ENCODE measurements around the gene SNTA1.
"Not testable (repeated sequence)": the region's sequence is repeated elsewhere in the genome, so short reads cannot be mapped to it uniquely, and the experiment has no call there.

The SNTA1 gene

GRCh38 chr20:33489495-33490022 lies 46.0 kb upstream of the SNTA1 start:
- peak overlapping the region; percentile 74 for H3K9ac ChIP-seq (ENCODE audit: low read length)
- no peaks in the 10 kb centered on the region for H3K9me3 ChIP-seq (ENCODE audit: insufficient read depth, low read length)
- H3K4me3 ChIP-seq (ENCODE audit: insufficient read depth, low read length, poor library complexity, severe bottlenecking): peak overlapping the region; percentile 80
- no peaks in the 10 kb centered on the region for H3K27me3 ChIP-seq (ENCODE audit: low read length)
- H3F3A ChIP-seq (ENCODE audit: insufficient read depth): 0 out of 2 replicates have a peak, but pooled peaks cover 3% of the 10 kb centered on the region
- H3K79me2 ChIP-seq (ENCODE audit: insufficient read depth, low read length): no peaks in the 10 kb centered on the region; the same call in 1 of the 2 replicates
- no peaks in the 10 kb centered on the region for H3K36me3 ChIP-seq (ENCODE audit: low read length)
- H3K9me2 ChIP-seq (replicated peaks; ENCODE audit: insufficient read depth, low read length): no peaks in the 10 kb centered on the region
- peak overlapping the region; percentile 41 for H3K27ac ChIP-seq (ENCODE audit: low read depth, low read length)
- peak overlapping the region; percentile 91 for H3K4me2 ChIP-seq (ENCODE audit: low read depth, low read length, poor library complexity, severe bottlenecking)
- H2AFZ ChIP-seq (ENCODE audit: low read depth, low read length, severe bottlenecking): peak overlapping the region; percentile 94
- H4K20me1 ChIP-seq (ENCODE audit: low read depth, low read length): no peaks in the 10 kb centered on the region
- TF ChIP-seq CTCF (IDR thresholded peaks at IDR 0.05; ENCODE audit: insufficient read depth, low read length, poor library complexity, severe bottlenecking): no peak
- TF ChIP-seq EZH2phosphoT487 (conservative IDR thresholded peaks at IDR 0.05; ENCODE audit: low read length): no peak

GRCh38 chr20:33488661-33489494 lies 45.3 kb upstream of the SNTA1 start:
- not testable (repeated sequence) for H3K79me2 ChIP-seq (ENCODE audit: insufficient read depth, low read length); H3K9me3 ChIP-seq (ENCODE audit: insufficient read depth, low read length); H3K27me3 ChIP-seq (ENCODE audit: low read length); H3K36me3 ChIP-seq (ENCODE audit: low read length); H3K9me2 ChIP-seq (replicated peaks; ENCODE audit: insufficient read depth, low read length); H3F3A ChIP-seq (ENCODE audit: insufficient read depth); H4K20me1 ChIP-seq (ENCODE audit: low read depth, low read length)
- Histone ChIP-seq H2AFZ (ENCODE audit: low read depth, low read length, severe bottlenecking) (peak overlapping the region; percentile 94), H3K27ac (ENCODE audit: low read depth, low read length) (peak overlapping the region; percentile 41), H3K9ac (ENCODE audit: low read length) (peak overlapping the region; percentile 74; the same call in 1 of the 2 replicates), H3K4me2 (ENCODE audit: low read depth, low read length, poor library complexity, severe bottlenecking) (peak overlapping the region; percentile 91), H3K4me3 (ENCODE audit: insufficient read depth, low read length, poor library complexity, severe bottlenecking) (peak overlapping the region; percentile 80)

DNA sequence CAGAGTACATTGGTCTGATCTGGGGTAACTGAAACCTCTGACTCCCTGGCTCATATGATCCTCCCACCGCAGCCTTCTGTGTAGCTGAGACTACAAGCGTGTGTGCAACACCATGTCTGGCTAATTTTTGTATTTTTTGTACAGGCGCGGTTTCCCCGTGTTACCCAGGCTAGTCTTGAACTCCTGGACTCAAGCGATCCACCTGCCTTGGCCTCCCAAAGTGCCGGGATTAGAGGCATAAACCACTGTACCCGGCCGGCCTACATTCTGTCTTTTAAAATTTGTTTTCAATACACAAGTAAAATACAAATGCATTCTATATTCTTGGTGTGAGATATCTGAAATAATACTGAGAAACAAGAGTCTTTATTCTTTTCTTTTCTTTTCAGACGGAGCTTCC lies 44.6 kb upstream of the SNTA1 start:
- no peaks in the 10 kb centered on the region for H3K36me3 ChIP-seq (ENCODE audit: low read length)
- no peaks in the 10 kb centered on the region; the same call in 1 of the 2 replicates for H3K79me2 ChIP-seq (ENCODE audit: insufficient read depth, low read length)
- H3K4me3 ChIP-seq (ENCODE audit: insufficient read depth, low read length, poor library complexity, severe bottlenecking): no peak overlapping the region
- H4K20me1 ChIP-seq (ENCODE audit: low read depth, low read length): no peaks in the 10 kb centered on the region
- H3K9ac ChIP-seq (ENCODE audit: low read length): no peak overlapping the region
- no peak overlapping the region for H3K27ac ChIP-seq (ENCODE audit: low read depth, low read length)
- H2AFZ ChIP-seq (ENCODE audit: low read depth, low read length, severe bottlenecking): no peak overlapping the region
- H3K9me3 ChIP-seq (ENCODE audit: insufficient read depth, low read length): no peaks in the 10 kb centered on the region
- no peak for TF ChIP-seq CTCF (IDR thresholded peaks at IDR 0.05; ENCODE audit: insufficient read depth, low read length, poor library complexity, severe bottlenecking)
- TF ChIP-seq EZH2phosphoT487 (conservative IDR thresholded peaks at IDR 0.05; ENCODE audit: low read length): no peak
- no peak overlapping the region for H3K4me2 ChIP-seq (ENCODE audit: low read depth, low read length, poor library complexity, severe bottlenecking)
- 0 out of 2 replicates have a peak, but pooled peaks cover 3% of the 10 kb centered on the region for H3F3A ChIP-seq (ENCODE audit: insufficient read depth)
- no peaks in the 10 kb centered on the region for H3K27me3 ChIP-seq (ENCODE audit: low read length)
- H3K9me2 ChIP-seq (replicated peaks; ENCODE audit: insufficient read depth, low read length): no peaks in the 10 kb centered on the region

GRCh38 chr20:33483186-33483585 lies 39.6 kb upstream of the SNTA1 start:
- not testable (repeated sequence) for H3F3A ChIP-seq (ENCODE audit: insufficient read depth); H3K9me2 ChIP-seq (replicated peaks; ENCODE audit: insufficient read depth, low read length); H3K36me3 ChIP-seq (ENCODE audit: low read length); H3K9ac ChIP-seq (ENCODE audit: low read length); H3K79me2 ChIP-seq (ENCODE audit: insufficient read depth, low read length); H3K27me3 ChIP-seq (ENCODE audit: low read length); H3K4me3 ChIP-seq (ENCODE audit: insufficient read depth, low read length, poor library complexity, severe bottlenecking); H2AFZ ChIP-seq (ENCODE audit: low read depth, low read length, severe bottlenecking); H3K4me2 ChIP-seq (ENCODE audit: low read depth, low read length, poor library complexity, severe bottlenecking); H3K9me3 ChIP-seq (ENCODE audit: insufficient read depth, low read length); H3K27ac ChIP-seq (ENCODE audit: low read depth, low read length); H4K20me1 ChIP-seq (ENCODE audit: low read depth, low read length)
